AG04450 (cell line): ENCODE measurements around the gene LAMP5. TPM values are rescaled to one million over a fixed set of nuclear protein-coding genes. Genes with fewer than 3 reads are reported as not detected.

Experiments used
- CTCF ChIA-PET: fragments of 300-600, 350-600 bp; formaldehyde crosslinking; extraction: SDS; loops from one replicate; lab custom pipeline; 2022; ENCODE audit warnings: antibody characterized with exemption, inconsistent platforms; lab: Charles Lee
- POLR2A ChIA-PET: fragments of 350-600 bp; formaldehyde crosslinking; extraction: SDS; loops from one replicate; lab custom pipeline; 2021; ENCODE audit warnings: antibody characterized with exemption, inconsistent platforms; lab: Yijun Ruan, JAX
- DNase-seq: peaks from one replicate; pipeline ENCODE4 v3.0.0-alpha.2; 2011; ENCODE audit warnings: low read depth, low spot score
- H3K27ac ChIP-seq: one replicate; pipeline ENCODE4 v1.5.1; 2012; ENCODE audit warnings: low read depth, low read length, control low read depth
- H3K27me3 ChIP-seq: one replicate; pipeline ENCODE4 v1.6.0; 2012; ENCODE audit warnings: low read length; ENCODE audit not compliant: control insufficient read depth, insufficient read depth
- H3K4me3 ChIP-seq: 2 replicates; pipeline ENCODE4 v1.5.1; 2011; ENCODE audit warnings: mild to moderate bottlenecking, low read depth, low read length, control low read depth
- H3K9me3 ChIP-seq: 2 replicates; pipeline ENCODE4 v1.5.1; 2012; ENCODE audit warnings: low read length; ENCODE audit not compliant: control insufficient read depth, insufficient read depth
- polyA plus RNA-seq: library from polyadenylated mRNA; depleted of rRNA; stranded (reverse); fragments of >200 nt; gene quantifications from 2 replicates; pipeline ENCODE4 v1.2.3, GENCODE V29; 2011
- TF ChIP-seq, protein P1 (sequence below): IDR thresholded peaks from 2 replicates; pipeline ENCODE4 v1.5.1; 2011; ENCODE audit warnings: low read depth, low read length, control low read depth, inconsistent platforms

The LAMP5 gene
- polyA plus RNA-seq, 1 experiment, result 0.20 TPM

DNA sequence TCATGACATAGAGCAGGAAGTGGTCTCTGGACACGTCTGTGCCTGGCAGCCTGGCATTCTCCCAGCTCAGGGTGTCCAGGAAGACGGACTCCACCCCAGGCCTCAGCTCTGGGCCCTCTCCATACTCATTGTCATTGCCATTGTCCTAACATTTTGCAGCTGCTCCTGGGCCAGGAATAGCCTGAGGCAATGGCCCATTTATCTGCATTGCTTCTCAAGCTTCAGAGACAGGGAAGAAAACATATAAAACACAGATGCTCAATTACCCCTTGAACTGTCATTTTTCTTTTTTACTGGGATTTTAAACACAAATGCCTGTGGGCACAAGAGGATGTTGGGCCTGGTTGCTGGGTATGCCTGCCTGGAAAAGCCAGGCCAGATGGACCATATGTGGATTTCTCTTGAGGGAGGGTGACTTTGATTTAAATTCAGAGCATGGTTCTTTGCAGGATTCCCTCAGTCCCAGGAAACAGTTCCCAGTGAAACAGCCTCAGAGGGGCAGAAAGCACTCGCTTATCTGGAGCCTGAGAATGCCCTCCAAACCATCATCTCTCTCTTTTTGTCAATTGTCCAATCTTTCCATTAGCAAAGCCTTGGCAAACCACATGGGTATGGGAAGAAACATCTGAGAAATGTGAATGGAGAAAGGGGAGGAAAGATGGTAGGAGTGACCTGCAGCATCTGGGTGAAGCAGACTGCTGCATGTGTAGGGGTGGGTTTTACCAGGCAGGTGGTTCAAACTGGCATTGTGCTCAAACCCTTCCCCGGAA lies 17.9 kb downstream of the LAMP5 start:
- no peaks in the 10 kb centered on the region for H3K9me3 ChIP-seq
- POLR2A ChIA-PET, result no interaction called here
- H3K27me3 ChIP-seq, result peaks cover 6% of the 10 kb centered on the region
- H3K27ac ChIP-seq, result no peak overlapping the region
- no peak overlapping the region for H3K4me3 ChIP-seq
- TF ChIP-seq, protein P1, sequence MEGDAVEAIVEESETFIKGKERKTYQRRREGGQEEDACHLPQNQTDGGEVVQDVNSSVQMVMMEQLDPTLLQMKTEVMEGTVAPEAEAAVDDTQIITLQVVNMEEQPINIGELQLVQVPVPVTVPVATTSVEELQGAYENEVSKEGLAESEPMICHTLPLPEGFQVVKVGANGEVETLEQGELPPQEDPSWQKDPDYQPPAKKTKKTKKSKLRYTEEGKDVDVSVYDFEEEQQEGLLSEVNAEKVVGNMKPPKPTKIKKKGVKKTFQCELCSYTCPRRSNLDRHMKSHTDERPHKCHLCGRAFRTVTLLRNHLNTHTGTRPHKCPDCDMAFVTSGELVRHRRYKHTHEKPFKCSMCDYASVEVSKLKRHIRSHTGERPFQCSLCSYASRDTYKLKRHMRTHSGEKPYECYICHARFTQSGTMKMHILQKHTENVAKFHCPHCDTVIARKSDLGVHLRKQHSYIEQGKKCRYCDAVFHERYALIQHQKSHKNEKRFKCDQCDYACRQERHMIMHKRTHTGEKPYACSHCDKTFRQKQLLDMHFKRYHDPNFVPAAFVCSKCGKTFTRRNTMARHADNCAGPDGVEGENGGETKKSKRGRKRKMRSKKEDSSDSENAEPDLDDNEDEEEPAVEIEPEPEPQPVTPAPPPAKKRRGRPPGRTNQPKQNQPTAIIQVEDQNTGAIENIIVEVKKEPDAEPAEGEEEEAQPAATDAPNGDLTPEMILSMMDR, result no peak
- no peak for DNase-seq
- CTCF ChIA-PET, result interaction anchor here (0.6 kb wide), 1 partner anchor 18 kb away, joined by 3 read pairs; the partner anchor contains the start of gene LAMP5

GRCh38 chr20:9534025-9534424 lies 19.6 kb downstream of the LAMP5 start:
- CTCF ChIA-PET, result no interaction called here
- TF ChIP-seq, protein P1, result no peak
- Histone ChIP-seq H3K9me3 (no peaks in the 10 kb centered on the region), H3K4me3 (no peak overlapping the region), H3K27ac (no peak overlapping the region), H3K27me3 (peaks cover 4% of the 10 kb centered on the region)
- POLR2A ChIA-PET, result no interaction called here
- DNase-seq, result no peak

DNA sequence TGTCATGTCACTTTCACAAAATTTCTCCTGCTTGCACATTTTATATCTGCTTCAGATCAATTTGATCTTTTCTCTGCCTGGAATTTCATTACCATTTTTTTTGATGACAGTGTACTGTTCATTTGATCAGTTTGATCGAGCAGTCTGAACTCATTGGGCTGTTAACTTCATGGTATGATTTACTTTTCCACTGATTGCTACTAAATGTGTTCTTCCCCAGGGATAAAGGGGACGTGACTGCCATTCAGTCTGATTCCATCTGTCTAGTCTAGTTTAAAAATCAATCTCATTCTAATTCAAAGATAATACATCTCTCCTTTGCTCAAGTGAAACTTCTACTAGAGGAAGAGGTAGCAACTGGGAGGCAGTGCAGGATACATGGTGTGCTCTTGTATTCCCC lies 21.1 kb downstream of the LAMP5 start:
- POLR2A ChIA-PET, result no interaction called here

DNA sequence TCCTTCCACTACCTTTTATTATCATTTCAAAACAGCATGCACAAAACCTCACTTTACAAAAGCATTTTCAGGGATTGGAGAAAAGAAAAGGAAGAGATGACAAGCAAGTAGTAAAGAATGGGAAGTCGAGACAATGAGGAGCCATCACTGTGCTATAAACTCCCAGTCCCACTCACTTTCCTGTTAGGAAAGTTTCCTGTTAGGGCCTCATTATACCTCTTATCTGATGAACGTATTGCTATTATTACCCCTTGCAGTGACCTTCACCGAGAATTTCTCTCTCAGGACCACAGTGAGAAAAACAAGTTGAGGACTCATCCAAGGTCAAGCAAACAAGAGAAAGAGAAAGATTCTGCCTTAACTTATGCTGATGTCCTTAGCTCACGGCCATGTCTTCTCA lies 28.8 kb downstream of the LAMP5 start:
- no peak overlapping the region for H3K4me3 ChIP-seq
- no peak overlapping the region for H3K27ac ChIP-seq
- TF ChIP-seq, protein P1, result no peak
- DNase-seq, result no peak
- POLR2A ChIA-PET, result no interaction called here
- CTCF ChIA-PET, result interaction anchor here (0.6 kb wide), 1 partner anchor 67 kb away, joined by 4 read pairs; no protein-coding TSS in a partner anchor
- peaks cover 2% of the 10 kb centered on the region for H3K27me3 ChIP-seq
- no peaks in the 10 kb centered on the region for H3K9me3 ChIP-seq

More for the DNA sequence above, 21.1 kb downstream of the LAMP5 start:
- no peaks in the 10 kb centered on the region for H3K9me3 ChIP-seq
- DNase-seq, result no peak
- no peak overlapping the region for H3K27ac ChIP-seq
- CTCF ChIA-PET, result no interaction called here
- TF ChIP-seq, protein P1, result no peak
- H3K4me3 ChIP-seq, result no peak overlapping the region
- H3K27me3 ChIP-seq, result peaks cover 2% of the 10 kb centered on the region

GRCh38 chr20:9550283-9550682 lies 35.9 kb downstream of the LAMP5 start:
- Histone ChIP-seq H3K4me3 (no peak overlapping the region), H3K9me3 (no peaks in the 10 kb centered on the region), H3K27me3 (peaks cover 7% of the 10 kb centered on the region), H3K27ac (no peak overlapping the region)
- DNase-seq, result no peak
- ChIA-PET POLR2A (no interaction called here), CTCF (no interaction called here)
- TF ChIP-seq, protein P1, result no peak
